Ureter (tissue), 1 donor: ENCODE data around the gene TMEM53. TPM values are rescaled to one million over a fixed set of nuclear protein-coding genes. Genes with fewer than 3 reads are reported as not detected.

ENCODE experiments used
- DNase-seq: peaks from one replicate; pipeline ENCODE4 v3.0.0-alpha.2; 2020; ENCODE audit warnings: low spot score
- total RNA-seq: library from RNA; stranded (reverse); gene quantifications from one replicate; pipeline ENCODE4 v1.2.4, GENCODE V29; 2023
- donor health status: DM: yes; HTN: yes; CAD: no.

The TMEM53 gene
- total RNA-seq, 1 donor from 2014 or later, result 20.5 TPM

- no peak for DNase-seq
These were observed 70.6 kb downstream of the TMEM53 start for GRCh38 chr1:44603718-44604117.

Other genes with a start within 250 kb of the TMEM53 start
- 3.0 TPM for gene ARMH1, start 233 bp upstream of the TMEM53 start, total RNA-seq
- gene RNU5D-1, start 56.7 kb upstream of the TMEM53 start, total RNA-seq, result not detected
- 3.5 TPM for gene KIF2C, start 65.4 kb upstream of the TMEM53 start, total RNA-seq
- gene RPS8, start 101.1 kb upstream of the TMEM53 start, total RNA-seq, result 2,312 TPM
- 0.36 TPM for gene BEST4, start 113.7 kb upstream of the TMEM53 start, total RNA-seq
- gene PLK3, start 125.9 kb upstream of the TMEM53 start, total RNA-seq, result 14.4 TPM
- gene DYNLT4, start 132.9 kb upstream of the TMEM53 start, total RNA-seq, result 0.52 TPM
- 8.7 TPM for gene BTBD19, start 134.0 kb upstream of the TMEM53 start, total RNA-seq
- 1.5 TPM for gene PTCH2, start 168.8 kb upstream of the TMEM53 start, total RNA-seq